H1 (cell line): ENCODE measurements around the gene PDE6B. TPM values are rescaled to one million over a fixed set of nuclear protein-coding genes. Genes with fewer than 3 reads are reported as not detected.
"Not testable (repeated sequence)": the region's sequence is repeated elsewhere in the genome, so short reads cannot be mapped to it uniquely, and the experiment has no call there.

Source experiments
- CTCF ChIA-PET: fragments of 300-600 bp; sonication (Branson Sonifier 250); formaldehyde crosslinking; loops from one replicate; lab custom pipeline; 2021; ENCODE audit not compliant: partially characterized antibody; lab: Charles Lee
- POLR2A ChIA-PET: fragments of 300-600 bp; sonication (Branson Sonifier 250); formaldehyde crosslinking; loops from one replicate; lab custom pipeline; 2021; ENCODE audit warnings: inconsistent platforms; ENCODE audit not compliant: partially characterized antibody; lab: Charles Lee
- DNase-seq, 2 experiments: peaks; one replicate each; pipeline versions ENCODE4 v3.0.0 to v3.0.0-alpha.2; 2010 to 2022; ENCODE audit warnings: low spot score in 2 of 2, low read depth in 1 of 2, mixed read lengths in 1 of 2
- FAIRE-seq: peaks from 2 replicates; lab custom pipeline; 2011; peaks lifted over from hg19 to GRCh38; lab: Jason Lieb, UNC
- H2AFZ ChIP-seq: 2 replicates; pipeline ENCODE4 v1.8.1; 2012; ENCODE audit warnings: low read length, inconsistent platforms
- H2AK5ac ChIP-seq: 2 replicates; pipeline ENCODE4 v1.6.1; 2013; ENCODE audit warnings: low read depth, low read length
- H2BK120ac ChIP-seq: replicated peaks from 2 replicates; pipeline ENCODE3; 2013; ENCODE audit warnings: low read depth, low read length, inconsistent platforms
- H2BK12ac ChIP-seq: 2 replicates; pipeline ENCODE4 v1.6.1; 2013; ENCODE audit warnings: low read depth, low read length
- H2BK15ac ChIP-seq: 2 replicates; pipeline ENCODE4 v1.6.1; 2013; ENCODE audit warnings: low read length
- H2BK20ac ChIP-seq: 2 replicates; pipeline ENCODE4 v1.6.1; 2013; ENCODE audit warnings: low read length
- H2BK5ac ChIP-seq: 2 replicates; pipeline ENCODE4 v1.6.1; 2013; ENCODE audit warnings: low read depth, low read length
- H3K14ac ChIP-seq: 2 replicates; pipeline ENCODE4 v1.6.1; 2013; ENCODE audit warnings: inconsistent platforms; ENCODE audit not compliant: insufficient read length
- H3K18ac ChIP-seq: 2 replicates; pipeline ENCODE4 v1.6.1; 2013; ENCODE audit warnings: low read length; ENCODE audit errors: extremely low read depth
- H3K23ac ChIP-seq: 2 replicates; pipeline ENCODE4 v1.6.1; 2013; ENCODE audit warnings: inconsistent platforms; ENCODE audit not compliant: insufficient read length
- H3K23me2 ChIP-seq: 2 replicates; pipeline ENCODE4 v1.6.1; 2013; ENCODE audit warnings: low read depth, low read length
- H3K27ac ChIP-seq: 2 replicates; pipeline ENCODE4 v1.6.1; 2011; ENCODE audit warnings: low read depth, low read length, inconsistent platforms
- H3K27me3 ChIP-seq, 4 experiments: replicated peaks in 1 of 4; 1 replicate in 1 of 4; 2 replicates in 3 of 4; pipeline versions ENCODE4 v1.6.1 to v1.8.1; 2011 to 2013; ENCODE audit warnings: low read length in 3 of 4, mild to moderate bottlenecking in 3 of 4, inconsistent platforms in 2 of 4, mixed read lengths in 2 of 4, moderate library complexity in 1 of 4; ENCODE audit not compliant: control insufficient read depth in 3 of 4, insufficient read depth in 3 of 4; ENCODE audit errors: extremely low read depth in 1 of 4
- H3K36me3 ChIP-seq, 4 experiments: 2 replicates each; pipeline versions ENCODE4 v1.6.1 to v1.8.1; 2011 to 2013; ENCODE audit warnings: mild to moderate bottlenecking in 4 of 4, low read length in 3 of 4, moderate library complexity in 2 of 4, control low read depth in 1 of 4, inconsistent platforms in 1 of 4; ENCODE audit not compliant: insufficient read depth in 4 of 4, control insufficient read depth in 2 of 4
- H3K4ac ChIP-seq: replicated peaks from 2 replicates; pipeline ENCODE3; 2013; ENCODE audit warnings: low read length, low read depth, mixed read lengths, inconsistent platforms; ENCODE audit not compliant: insufficient read length
- H3K4me1 ChIP-seq, 4 experiments: replicated peaks in 1 of 4; 1 replicate in 1 of 4; 2 replicates in 3 of 4; pipeline versions ENCODE4 v1.6.1 to v1.8.1; 2011 to 2013; ENCODE audit warnings: low read length in 3 of 4, inconsistent platforms in 2 of 4, mixed read lengths in 1 of 4; ENCODE audit not compliant: insufficient read depth in 4 of 4, control insufficient read depth in 3 of 4
- H3K4me2 ChIP-seq, 2 experiments: 2 replicates each; pipeline versions ENCODE4 v1.6.1 to v1.8.1; 2011 to 2013; ENCODE audit warnings: low read depth in 2 of 2, low read length in 2 of 2, control low read depth in 1 of 2, inconsistent platforms in 1 of 2, mild to moderate bottlenecking in 1 of 2; ENCODE audit not compliant: insufficient read depth in 1 of 2
- H3K4me3 ChIP-seq, 4 experiments: fragments of 200-600, 300-600 bp in 1 of 4; sonication (generic), shearing (Covaris generic), sonication (Bioruptor Twin) in 1 of 4; 2 replicates each; pipeline versions ENCODE4 v1.5.1 to v1.8.1; 2011 to 2016; ENCODE audit warnings: low read length in 4 of 4, low read depth in 3 of 4, control low read depth in 2 of 4, inconsistent platforms in 2 of 4, mild to moderate bottlenecking in 2 of 4, mixed read lengths in 1 of 4, moderate library complexity in 1 of 4; ENCODE audit not compliant: insufficient read depth in 2 of 4; ENCODE audit errors: extremely low read depth in 1 of 4
- H3K56ac ChIP-seq: replicated peaks from 2 replicates; pipeline ENCODE3; 2013; ENCODE audit warnings: low read depth, mild to moderate bottlenecking, mixed read lengths, low read length, inconsistent platforms; ENCODE audit not compliant: insufficient read length
- H3K79me1 ChIP-seq: 2 replicates; pipeline ENCODE4 v1.6.1; 2013; ENCODE audit warnings: low read depth, low read length, control low read depth
- H3K79me2 ChIP-seq, 2 experiments: 2 replicates each; pipeline versions ENCODE4 v1.6.1 to v1.8.1; 2012 to 2013; ENCODE audit warnings: low read length in 2 of 2, mild to moderate bottlenecking in 2 of 2, inconsistent platforms in 1 of 2; ENCODE audit not compliant: insufficient read depth in 2 of 2, control insufficient read depth in 1 of 2
- H3K9ac ChIP-seq, 4 experiments: replicated peaks in 1 of 4; 1 replicate in 1 of 4; 2 replicates in 3 of 4; pipeline versions ENCODE4 v1.6.1 to v1.8.1; 2011 to 2013; ENCODE audit warnings: low read depth in 3 of 4, low read length in 3 of 4, control low read depth in 2 of 4, mild to moderate bottlenecking in 2 of 4, moderate library complexity in 2 of 4, inconsistent platforms in 1 of 4; ENCODE audit errors: extremely low read depth in 1 of 4
- H3K9me3 ChIP-seq, 2 experiments: 2 replicates each; pipeline versions ENCODE4 v1.6.1 to v1.8.1; 2012 to 2013; ENCODE audit warnings: mild to moderate bottlenecking in 2 of 2, moderate library complexity in 2 of 2, control low read depth in 1 of 2, inconsistent platforms in 1 of 2, low read depth in 1 of 2, low read length in 1 of 2, mixed read lengths in 1 of 2; ENCODE audit not compliant: insufficient read depth in 2 of 2
- H4K20me1 ChIP-seq, 2 experiments: replicated peaks in 1 of 2; 2 replicates each; pipeline versions ENCODE3 to v1.8.1; 2011 to 2013; ENCODE audit warnings: inconsistent platforms in 2 of 2, low read length in 2 of 2, mild to moderate bottlenecking in 1 of 2; ENCODE audit not compliant: insufficient read depth in 2 of 2, control insufficient read depth in 1 of 2
- H4K5ac ChIP-seq: 2 replicates; pipeline ENCODE4 v1.6.1; 2013; ENCODE audit warnings: low read length, low read depth, mixed read lengths, inconsistent platforms; ENCODE audit not compliant: insufficient read length
- H4K8ac ChIP-seq: 2 replicates; pipeline ENCODE4 v1.8.0; 2013; ENCODE audit warnings: mild to moderate bottlenecking, moderate library complexity, low read length, inconsistent platforms; ENCODE audit not compliant: insufficient read depth; ENCODE audit errors: extremely low read depth
- H4K91ac ChIP-seq: replicated peaks from 2 replicates; pipeline ENCODE3; 2013; ENCODE audit warnings: low read length, mixed read lengths, inconsistent platforms; ENCODE audit not compliant: insufficient read length
- ASH2L ChIP-seq: fragments of 200-600, 300-600 bp; sonication (generic); IDR thresholded peaks from one replicate; pipeline ENCODE4 v1.7.1; 2017; ENCODE audit warnings: low read length
- SP1 ChIP-seq: IDR thresholded peaks from 2 replicates; pipeline ENCODE4 v1.6.1; 2011; ENCODE audit warnings: low read depth, low read length
- SP4 ChIP-seq: IDR thresholded peaks from 2 replicates; pipeline ENCODE4 v1.6.1; 2012; ENCODE audit warnings: low read length, inconsistent platforms
- WGBS, 2 experiments: shearing (Covaris generic) in 1 of 2; methylation state at CpG; one replicate each; pipeline versions ENCODE4 v1.1.6 to v1.1.7; 2013 to 2015; ENCODE audit warnings: low lambda C conversion rate in 2 of 2, mixed read lengths in 2 of 2, inconsistent platforms in 1 of 2, low coverage in 1 of 2, missing lambda C conversion rate in 1 of 2; ENCODE audit not compliant: insufficient replicate concordance in 2 of 2, insufficient coverage in 1 of 2, insufficient read length in 1 of 2; ENCODE audit errors: extremely low coverage in 1 of 2, missing lambda C conversion rate in 1 of 2; 5-methylcytosine and 5-hydroxymethylcytosine counted together
- polyA plus RNA-seq, 7 experiments: library from polyadenylated mRNA; depleted of rRNA in 3 of 7; stranded (reverse) in 5 of 7; unstranded in 2 of 7; fragments of >200 nt in 5 of 7; fragments of 200-250 nt in 2 of 7; gene quantifications; 1 replicate in 5 of 7; 2 replicates in 1 of 7; 4 replicates in 1 of 7; pipeline versions ENCODE4 v1.2.1 to v1.2.3, GENCODE V29; 2011 to 2013; ENCODE audit warnings: missing spikeins in 2 of 7, mixed read lengths in 2 of 7
- total RNA-seq: library from RNA; stranded (reverse); fragmentation: NEBNext Ultra II Directional; extraction: Animal tissue kit (Norgen Biotek cat#: 25700); gene quantifications from 2 replicates; pipeline ENCODE4 v1.2.1, GENCODE V29; 2021
- TF ChIP-seq, protein P1 (sequence below), 3 experiments: IDR thresholded peaks; 1 replicate in 2 of 3; 2 replicates in 1 of 3; pipeline versions ENCODE4 v1.5.1 to v1.6.1; 2011; ENCODE audit warnings: low read length in 3 of 3, mild to moderate bottlenecking in 3 of 3, inconsistent platforms in 2 of 3, low read depth in 1 of 3, moderate library complexity in 1 of 3; ENCODE audit not compliant: insufficient read depth in 1 of 3; ENCODE audit errors: control extremely low read depth in 1 of 3

The PDE6B gene
- total and polyA plus RNA-seq, 2 of the 8 experiments (the other 6 are each of a cell fraction or from before 2014, with no cell fraction given) = 4.1 to 8.4 TPM

GRCh38 chr4:590313-590841 is 35.0 kb upstream of the PDE6B start (continued):
- TF ChIP-seq, protein P1, sequence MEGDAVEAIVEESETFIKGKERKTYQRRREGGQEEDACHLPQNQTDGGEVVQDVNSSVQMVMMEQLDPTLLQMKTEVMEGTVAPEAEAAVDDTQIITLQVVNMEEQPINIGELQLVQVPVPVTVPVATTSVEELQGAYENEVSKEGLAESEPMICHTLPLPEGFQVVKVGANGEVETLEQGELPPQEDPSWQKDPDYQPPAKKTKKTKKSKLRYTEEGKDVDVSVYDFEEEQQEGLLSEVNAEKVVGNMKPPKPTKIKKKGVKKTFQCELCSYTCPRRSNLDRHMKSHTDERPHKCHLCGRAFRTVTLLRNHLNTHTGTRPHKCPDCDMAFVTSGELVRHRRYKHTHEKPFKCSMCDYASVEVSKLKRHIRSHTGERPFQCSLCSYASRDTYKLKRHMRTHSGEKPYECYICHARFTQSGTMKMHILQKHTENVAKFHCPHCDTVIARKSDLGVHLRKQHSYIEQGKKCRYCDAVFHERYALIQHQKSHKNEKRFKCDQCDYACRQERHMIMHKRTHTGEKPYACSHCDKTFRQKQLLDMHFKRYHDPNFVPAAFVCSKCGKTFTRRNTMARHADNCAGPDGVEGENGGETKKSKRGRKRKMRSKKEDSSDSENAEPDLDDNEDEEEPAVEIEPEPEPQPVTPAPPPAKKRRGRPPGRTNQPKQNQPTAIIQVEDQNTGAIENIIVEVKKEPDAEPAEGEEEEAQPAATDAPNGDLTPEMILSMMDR (IDR thresholded peaks at IDR 0.05; ENCODE audit: control extremely low read depth in 1 of 3, insufficient read depth in 1 of 3, low read depth in 1 of 3, low read length in 3 of 3) = no peak
- TF ChIP-seq SP1 = no peak
- TF ChIP-seq SP4 = no peak
- no peak for TF ChIP-seq ASH2L
- TF ChIP-seq, all 59 proteins: peak for 0

GRCh38 chr4:592178-592577 is 33.2 kb upstream of the PDE6B start:
- H3K4me1 ChIP-seq, H2BK12ac ChIP-seq, H3K27ac ChIP-seq, H3K9me3 ChIP-seq, H3K14ac ChIP-seq, H4K8ac ChIP-seq, H3K79me2 ChIP-seq, H2BK15ac ChIP-seq, H4K5ac ChIP-seq, H2BK5ac ChIP-seq, H2BK120ac ChIP-seq, FAIRE-seq, H3K56ac ChIP-seq, POLR2A ChIA-PET, H3K4me3 ChIP-seq, H3K9ac ChIP-seq, H2AK5ac ChIP-seq, H3K4me2 ChIP-seq, H3K27me3 ChIP-seq, H3K36me3 ChIP-seq, H2AFZ ChIP-seq, H4K20me1 ChIP-seq, H4K91ac ChIP-seq, H3K18ac ChIP-seq, H3K23ac ChIP-seq, H3K23me2 ChIP-seq, H2BK20ac ChIP-seq, H3K4ac ChIP-seq, CTCF ChIA-PET, H3K79me1 ChIP-seq, DNase-seq: not testable (repeated sequence)
- WGBS, 2 experiments = 92% methylated on average over 9 of the region's 13 CpGs; no CpG with 5 or more reads in 1 of the 2 experiments
